GM18507 (cell line): ENCODE results near the gene DISP3.

Source experiments
- DNase-seq: peaks from one replicate; pipeline ENCODE4 v3.0.0; 2011; ENCODE audit warnings: low read depth; ENCODE audit not compliant: insufficient read length; ENCODE audit errors: extremely low spot score
- FAIRE-seq: peaks from 2 replicates; lab custom pipeline; 2011; peaks lifted over from hg19 to GRCh38; lab: Jason Lieb, UNC

DISP3 gene

GRCh38 chr1:11525151-11525505 lies 46.2 kb downstream of the DISP3 start:
- FAIRE-seq (no peak), DNase-seq (no peak)

- no peak for DNase-seq
- FAIRE-seq = no peak
These were observed 46.6 kb downstream of the DISP3 start for GRCh38 chr1:11525516-11525915.

GRCh38 chr1:11526071-11526895 lies 47.3 kb downstream of the DISP3 start:
- FAIRE-seq = no peak
- no peak for DNase-seq

GRCh38 chr1:11527541-11528452 lies 48.8 kb downstream of the DISP3 start:
- no peak for FAIRE-seq
- no peak for DNase-seq

GRCh38 chr1:11528611-11529261 lies 49.8 kb downstream of the DISP3 start:
- FAIRE-seq (no peak), DNase-seq (no peak)

GRCh38 chr1:11529330-11529729 lies 50.4 kb downstream of the DISP3 start:
- FAIRE-seq (no peak), DNase-seq (no peak)

GRCh38 chr1:11529763-11530730 lies 51.1 kb downstream of the DISP3 start:
- DNase-seq (no peak), FAIRE-seq (no peak)

- DNase-seq (no peak), FAIRE-seq (no peak)
These were observed 51.9 kb downstream of the DISP3 start for GRCh38 chr1:11530731-11531311.

GRCh38 chr1:11531314-11531870 lies 52.4 kb downstream of the DISP3 start:
- FAIRE-seq = no peak
- DNase-seq = no peak

GRCh38 chr1:11531943-11532342 lies 53.0 kb downstream of the DISP3 start:
- no peak for FAIRE-seq
- DNase-seq = no peak

- DNase-seq (no peak), FAIRE-seq (no peak)
These were observed 55.1 kb downstream of the DISP3 start for GRCh38 chr1:11533790-11534787.

- FAIRE-seq = no peak
These were observed 55.9 kb downstream of the DISP3 start for GRCh38 chr1:11534846-11535245.

GRCh38 chr1:11535316-11535715 lies 56.4 kb downstream of the DISP3 start:
- DNase-seq (no peak), FAIRE-seq (no peak)

More at GRCh38 chr1:11534846-11535245, 55.9 kb downstream of the DISP3 start:
- no peak for DNase-seq

GRCh38 chr1:11535761-11536572 lies 57.0 kb downstream of the DISP3 start:
- no peak for DNase-seq
- no peak for FAIRE-seq

- DNase-seq (no peak), FAIRE-seq (no peak)
These were observed 57.8 kb downstream of the DISP3 start for GRCh38 chr1:11536573-11537379.

- DNase-seq (no peak), FAIRE-seq (no peak)
These were observed 58.4 kb downstream of the DISP3 start for GRCh38 chr1:11537380-11537764.
